ENCODE data around the gene SNAP29. TPM values are rescaled to one million over a fixed set of nuclear protein-coding genes. Genes with fewer than 3 reads are reported as not detected.

The SNAP29 gene
- total RNA-seq, 1 experiment from 2014 or later, result 24.5 TPM

- no peaks in the 10 kb centered on the region for H3K9me3 ChIP-seq (ENCODE audit: control insufficient read depth, insufficient read depth, low read depth, low read length)
- no peak overlapping the region for H3K4me3 ChIP-seq (ENCODE audit: low read depth in 2 of 2, low read length in 2 of 2)
- intact Hi-C loops (cut with micrococcal nuclease; ENCODE audit: unreplicated experiment), result no loop called here
- in situ Hi-C loops (cut with HindIII; ENCODE audit: low pct_unique_long_range_greater_than_20kb, low sequenced_read_pairs), result no loop called here
- CTCF ChIA-PET, result interaction anchor here (0.7 kb wide), 1 partner anchor 18 kb away, joined by 7 read pairs; no protein-coding TSS in a partner anchor
- H3K27me3 ChIP-seq (ENCODE audit: control insufficient read depth, insufficient read depth, low read length), result no peaks in the 10 kb centered on the region
- no TSS peak for BruUV-seq (replicated peaks)
- ATAC-seq (no peak), DNase-seq (ENCODE audit: low read depth, low spot score) (peak; percentile 83)
- no peaks in the 10 kb centered on the region for H3K36me3 ChIP-seq (ENCODE audit: control insufficient read depth, insufficient read depth, low read length)
- POLR2A ChIA-PET, result no interaction called here
- H3K27ac ChIP-seq (ENCODE audit: low read length), result no peak overlapping the region
- TF ChIP-seq POLR2AphosphoS5 (IDR thresholded peaks at IDR 0.05; ENCODE audit: low read depth, low read length), result no peak
- no peak for TF ChIP-seq CTCF (IDR thresholded peaks at IDR 0.05)
- no peak for TF ChIP-seq REST (IDR thresholded peaks at IDR 0.05; ENCODE audit: insufficient read depth in 1 of 2, low read depth in 2 of 2, low read length in 1 of 2)
- TF ChIP-seq TCF7L2 (IDR thresholded peaks at IDR 0.05; ENCODE audit: low read depth, low read length), result no peak
- no peak for TF ChIP-seq SIN3A (IDR thresholded peaks at IDR 0.05; ENCODE audit: borderline replicate concordance, insufficient read depth, low read depth, low read length)
- H3K4me1 ChIP-seq (ENCODE audit: control insufficient read depth, insufficient read depth, low read length), result no peaks in the 10 kb centered on the region
Observed at GRCh38 chr22:20904008-20904979, 45.5 kb downstream of the SNAP29 start.

- no peak overlapping the region for H3K4me3 ChIP-seq (ENCODE audit: low read depth in 2 of 2, low read length in 2 of 2)
- in situ Hi-C loops (cut with HindIII; ENCODE audit: low pct_unique_long_range_greater_than_20kb, low sequenced_read_pairs) (no loop called here), intact Hi-C loops (cut with micrococcal nuclease; ENCODE audit: unreplicated experiment) (no loop called here)
- BruUV-seq (replicated peaks), result no TSS peak
- TF ChIP-seq SIN3A (IDR thresholded peaks at IDR 0.05; ENCODE audit: borderline replicate concordance, insufficient read depth, low read depth, low read length) (no peak), POLR2AphosphoS5 (IDR thresholded peaks at IDR 0.05; ENCODE audit: low read depth, low read length) (no peak)
- H3K27ac ChIP-seq (ENCODE audit: low read length), result no peak overlapping the region
- DNase-seq (ENCODE audit: low read depth, low spot score) (no peak), ATAC-seq (no peak)
- POLR2A ChIA-PET, result no interaction called here
- no peaks in the 10 kb centered on the region for H3K27me3 ChIP-seq (ENCODE audit: control insufficient read depth, insufficient read depth, low read length)
- H3K4me1 ChIP-seq (ENCODE audit: control insufficient read depth, insufficient read depth, low read length), result no peaks in the 10 kb centered on the region
- CTCF ChIA-PET, result interaction anchor here (0.7 kb wide), 1 partner anchor 19 kb away, joined by 7 read pairs; no protein-coding TSS in a partner anchor
- H3K9me3 ChIP-seq (ENCODE audit: control insufficient read depth, insufficient read depth, low read depth, low read length), result no peaks in the 10 kb centered on the region
- no peaks in the 10 kb centered on the region for H3K36me3 ChIP-seq (ENCODE audit: control insufficient read depth, insufficient read depth, low read length)
Observed at GRCh38 chr22:20904980-20905355, 46.2 kb downstream of the SNAP29 start.

All from Panc1 (cell line).